Ovary (tissue), 9 donors: ENCODE results near the gene SLX4IP. TPM values are rescaled to one million over a fixed set of nuclear protein-coding genes. Genes with fewer than 3 reads are reported as not detected.

Source experiments
- DNase-seq, 5 donors: peaks; one replicate each; pipeline ENCODE4 v3.0.0-alpha.2; 2019 to 2020
- H3K27ac ChIP-seq, 2 donors: fragments of 200-600 bp; one replicate each; pipeline versions ENCODE4 v1.5.1 to v1.8.0; 2019 to 2022
- H3K27me3 ChIP-seq: fragments of 200-600 bp; one replicate; pipeline ENCODE4 v1.8.0; 2022
- H3K36me3 ChIP-seq: fragments of 200-600 bp; sonication (generic); one replicate; pipeline ENCODE4 v1.5.1; 2019
- H3K4me1 ChIP-seq: one replicate; pipeline ENCODE4 v1.8.1; 2013; ENCODE audit warnings: mild to moderate bottlenecking, moderate library complexity; ENCODE audit not compliant: insufficient read depth
- H3K4me3 ChIP-seq: fragments of 200-600 bp; sonication (generic); one replicate; pipeline ENCODE4 v1.5.1; 2017
- H3K9me3 ChIP-seq, 2 donors: fragments of 200-600 bp in 1 of 2; sonication (generic) in 1 of 2; one replicate each; pipeline versions ENCODE4 v1.5.1 to v1.8.1; 2013 to 2019; ENCODE audit warnings: mild to moderate bottlenecking in 1 of 2, moderate library complexity in 1 of 2
- CTCF ChIP-seq, 3 donors: fragments of 450-650 bp in 2 of 3; fragments of 200-600 bp in 1 of 3; IDR thresholded peaks; one replicate each; pipeline versions ENCODE4 v1.5.1 to v1.8.0; 2016 to 2022; ENCODE audit warnings: antibody characterized with exemption in 3 of 3, mild to moderate bottlenecking in 1 of 3
- EP300 ChIP-seq: sonication (generic); formaldehyde crosslinking; IDR thresholded peaks from one replicate; pipeline ENCODE4 v1.6.1; 2017; ENCODE audit warnings: antibody characterized with exemption
- POLR2A ChIP-seq: fragments of 450-650 bp; IDR thresholded peaks from one replicate; pipeline ENCODE4 v1.6.1; 2017; ENCODE audit warnings: antibody characterized with exemption, mild to moderate bottlenecking, moderate library complexity
- WGBS, 3 donors: extraction: QIAGEN DNeasy Blood & Tissue Kit in 1 of 3; methylation state at CpG; one replicate each; pipeline versions ENCODE4 v1.1.5 to v1.1.7; 2013 to 2017; 5-methylcytosine and 5-hydroxymethylcytosine counted together
- intact Hi-C, 4 donors: fragments of 100-400 bp; cut with DNase I; formaldehyde crosslinking; loops; one replicate each; pipeline versions ENCODE4 v1.11.0 to v1.15.1; 2022 to 2023
- polyA plus RNA-seq, 2 donors: library from polyadenylated mRNA; stranded (reverse); fragments of 200-250 nt in 1 of 2; fragments of 350-450 nt in 1 of 2; fragmentation: Illumina TruSeq in 1 of 2; extraction: RNeasy Lipid Tissue Mini Kit (QIAGEN cat#74804) in 1 of 2; gene quantifications; one replicate each; pipeline ENCODE4 v1.2.3, GENCODE V29; 2013 to 2014
- total RNA-seq, 7 donors: library from RNA; depleted of rRNA in 2 of 7; stranded (reverse); fragments of >200 nt in 2 of 7; fragmentation: NEBNext Ultra II Directional in 3 of 7; extraction: Animal tissue kit (Norgen Biotek cat#: 25700) in 3 of 7; gene quantifications; one replicate each; pipeline versions ENCODE4 v1.1.0 to v1.2.4, GENCODE V29; 2016 to 2023
- donor health status: DM: no; HTN: no; CAD: no; lungs with moderate emphysema.
- donor health status: DM: no; HTN: no; CAD: no.
- donor health status: Bipolar disorder and iron deficiency.
- donor health status: DM: yes; HTN: yes; CAD: no.
- donor health status: DM: no; HTN: no; CAD: no.
- donor health status: DM: yes; HTN: yes; CAD: no.

SLX4IP gene
- total and polyA plus RNA-seq, 9 donors = 0.98 to 5.1 (median 2.8) TPM

GRCh38 chr20:10428008-10428407 is 7.1 kb upstream of the SLX4IP start:
- Histone ChIP-seq H3K9me3 (no peaks in the 10 kb centered on the region), H3K4me1 (peaks cover 7% of the 10 kb centered on the region)
- intact Hi-C loops = no loop called here

GRCh38 chr20:10429443-10429981 is 5.6 kb upstream of the SLX4IP start:
- DNase-seq = no peak
- no peak overlapping the region for H3K27ac ChIP-seq
- no peaks in the 10 kb centered on the region for H3K27me3 ChIP-seq
- no peak overlapping the region for H3K4me3 ChIP-seq
- H3K4me1 ChIP-seq = peaks cover 10% of the 10 kb centered on the region
- intact Hi-C loops = no loop called here
- 89 to 92% (median 92%) methylated on average over 5 of the region's 5 CpGs for WGBS, 3 donors
- TF ChIP-seq CTCF (IDR thresholded peaks at IDR 0.05) (no peak), POLR2A (no peak), EP300 (no peak)
- no peaks in the 10 kb centered on the region for H3K36me3 ChIP-seq
- no peaks in the 10 kb centered on the region for H3K9me3 ChIP-seq

More at GRCh38 chr20:10428008-10428407, 7.1 kb upstream of the SLX4IP start:
- no peak overlapping the region for H3K4me3 ChIP-seq
- no peaks in the 10 kb centered on the region for H3K27me3 ChIP-seq
- no peaks in the 10 kb centered on the region for H3K36me3 ChIP-seq
- TF ChIP-seq EP300 = no peak
- no peak for TF ChIP-seq CTCF (IDR thresholded peaks at IDR 0.05)
- no peak for TF ChIP-seq POLR2A
- no peak overlapping the region for H3K27ac ChIP-seq
- DNase-seq = no peak

GRCh38 chr20:10430000-10430466 is 5.1 kb upstream of the SLX4IP start:
- H3K4me3 ChIP-seq = no peak overlapping the region
- no peaks in the 10 kb centered on the region for H3K9me3 ChIP-seq
- no peaks in the 10 kb centered on the region for H3K36me3 ChIP-seq
- H3K27me3 ChIP-seq = no peaks in the 10 kb centered on the region
- no peak for DNase-seq
- TF ChIP-seq EP300 (no peak), CTCF (IDR thresholded peaks at IDR 0.05) (no peak)
- H3K4me1 ChIP-seq = peaks cover 10% of the 10 kb centered on the region
- intact Hi-C loops = loop anchor here in 1 of 4 donors (5.0 to 10.0 kb wide), 2 partner anchors 213 to 245 kb away; partner anchors contain the start of genes JAG1 and SNAP25
- H3K27ac ChIP-seq = no peak overlapping the region

GRCh38 chr20:10430704-10431103 is 4.4 kb upstream of the SLX4IP start:
- intact Hi-C loops = loop anchor here in 1 of 4 donors (5.0 to 10.0 kb wide), 2 partner anchors 213 to 244 kb away; partner anchors contain the start of genes JAG1 and SNAP25
- Histone ChIP-seq H3K36me3 (no peaks in the 10 kb centered on the region), H3K4me3 (no peak overlapping the region), H3K9me3 (no peaks in the 10 kb centered on the region), H3K27me3 (no peaks in the 10 kb centered on the region), H3K27ac (no peak overlapping the region), H3K4me1 (peaks cover 10% of the 10 kb centered on the region)
- no peak for DNase-seq
- 90 to 93% (median 91%) methylated on average over 5 of the region's 5 CpGs for WGBS, 3 donors
- TF ChIP-seq POLR2A = no peak
- no peak for TF ChIP-seq CTCF (IDR thresholded peaks at IDR 0.05)
- no peak for TF ChIP-seq EP300
